ENCODE measurements around the gene STK32C.

- TF ChIP-seq FOXM1 (IDR thresholded peaks at IDR 0.05; ENCODE audit: borderline replicate concordance): no peak
- no peak for TF ChIP-seq SP1 (IDR thresholded peaks at IDR 0.05)
Observed at GRCh38 chr10:132316133-132316532, 8.4 kb upstream of the STK32C start.

Data from HEK293T (cell line).